ENCODE results near the gene EIF6. TPM values are rescaled to one million over a fixed set of nuclear protein-coding genes. Genes with fewer than 3 reads are reported as not detected.

The EIF6 gene
- total RNA-seq, 2 experiments from 2014 or later, result 24.9 to 25.8 TPM

GRCh38 chr20:35300469-35301262 is 16.1 kb upstream of the EIF6 start:
- H3K4me3 Mint-ChIP-seq, result no peak overlapping the region
- peaks cover 8% of the 10 kb centered on the region for H3K4me1 Mint-ChIP-seq (ENCODE audit: low read depth)
- H3K27ac Mint-ChIP-seq, result no peak overlapping the region

GRCh38 chr20:35299780-35300179 is 15.2 kb upstream of the EIF6 start:
- no peak for TF ChIP-seq CTCF (IDR thresholded peaks at IDR 0.05)

More at GRCh38 chr20:35300469-35301262, 16.1 kb upstream of the EIF6 start:
- ATAC-seq (ENCODE audit: poor library complexity) (no peak), DNase-seq (no peak)
- H3K9me3 ChIP-seq (ENCODE audit: control insufficient read depth in 1 of 2, insufficient read depth in 1 of 2, low read length in 2 of 2), result no peaks in the 10 kb centered on the region
- no peak overlapping the region for H3K4me3 ChIP-seq (ENCODE audit: low read length)
- no peak overlapping the region for H3K27ac ChIP-seq (ENCODE audit: low read depth in 1 of 2, low read length in 2 of 2)
- H3K4me1 ChIP-seq (ENCODE audit: insufficient read depth, low read length), result peaks cover 10% of the 10 kb centered on the region
- H3K36me3 ChIP-seq (ENCODE audit: insufficient read depth, low read length), result peaks cover under 1% of the 10 kb centered on the region
- Mint-ChIP-seq H3K27me3 (no peaks in the 10 kb centered on the region), H3K9me3 (no peaks in the 10 kb centered on the region), H3K36me3 (ENCODE audit: low read depth) (no peaks in the 10 kb centered on the region)
- intact Hi-C loops (cut with DNase I, micrococcal nuclease), result loop anchor here in 1 of 2 experiments (10.0 kb wide), 1 partner anchor 156 kb away; the partner anchor contains the start of gene EDEM2
- no peaks in the 10 kb centered on the region for H3K27me3 ChIP-seq (ENCODE audit: control insufficient read depth in 1 of 2, insufficient read depth in 2 of 2, low read length in 2 of 2)
- no peak for TF ChIP-seq CTCF (IDR thresholded peaks at IDR 0.05)
- CTCF ChIA-PET, result no interaction called here
- POLR2A ChIA-PET, result no interaction called here

GRCh38 chr20:35298264-35298663 is 13.7 kb upstream of the EIF6 start:
- ATAC-seq (ENCODE audit: poor library complexity) (no peak), DNase-seq (no peak)
- Mint-ChIP-seq H3K27ac (no peak overlapping the region), H3K36me3 (ENCODE audit: low read depth) (no peaks in the 10 kb centered on the region), H3K9me3 (no peaks in the 10 kb centered on the region), H3K27me3 (no peaks in the 10 kb centered on the region), H3K4me1 (ENCODE audit: low read depth) (no peaks in the 10 kb centered on the region), H3K4me3 (no peak overlapping the region)
- TF ChIP-seq CTCF (IDR thresholded peaks at IDR 0.05), result no peak
- Histone ChIP-seq H3K27me3 (ENCODE audit: control insufficient read depth in 1 of 2, insufficient read depth in 2 of 2, low read length in 2 of 2) (no peaks in the 10 kb centered on the region), H3K27ac (ENCODE audit: low read depth in 1 of 2, low read length in 2 of 2) (no peak overlapping the region), H3K9me3 (ENCODE audit: control insufficient read depth in 1 of 2, insufficient read depth in 1 of 2, low read length in 2 of 2) (no peaks in the 10 kb centered on the region), H3K4me3 (ENCODE audit: low read length) (no peak overlapping the region), H3K36me3 (ENCODE audit: insufficient read depth, low read length) (no peaks in the 10 kb centered on the region), H3K4me1 (ENCODE audit: insufficient read depth, low read length) (peaks cover under 1% of the 10 kb centered on the region)
- ChIA-PET POLR2A (interaction anchor here (1.0 to 1.2 kb wide), 2 partner anchors 14 to 20 kb away, joined by 3 read pairs; partner anchors contain the start of genes EIF6 and MMP24OS), CTCF (no interaction called here)
- intact Hi-C loops (cut with DNase I, micrococcal nuclease), result no loop called here

More at GRCh38 chr20:35299780-35300179, 15.2 kb upstream of the EIF6 start:
- POLR2A ChIA-PET, result no interaction called here
- Histone ChIP-seq H3K27ac (ENCODE audit: low read depth in 1 of 2, low read length in 2 of 2) (no peak overlapping the region), H3K9me3 (ENCODE audit: control insufficient read depth in 1 of 2, insufficient read depth in 1 of 2, low read length in 2 of 2) (no peaks in the 10 kb centered on the region), H3K4me1 (ENCODE audit: insufficient read depth, low read length) (peaks cover 10% of the 10 kb centered on the region), H3K27me3 (ENCODE audit: control insufficient read depth in 1 of 2, insufficient read depth in 2 of 2, low read length in 2 of 2) (no peaks in the 10 kb centered on the region), H3K4me3 (ENCODE audit: low read length) (no peak overlapping the region), H3K36me3 (ENCODE audit: insufficient read depth, low read length) (no peaks in the 10 kb centered on the region)
- Mint-ChIP-seq H3K36me3 (ENCODE audit: low read depth) (no peaks in the 10 kb centered on the region), H3K27me3 (no peaks in the 10 kb centered on the region), H3K4me1 (ENCODE audit: low read depth) (peaks cover 8% of the 10 kb centered on the region), H3K27ac (no peak overlapping the region), H3K9me3 (no peaks in the 10 kb centered on the region), H3K4me3 (no peak overlapping the region)
- CTCF ChIA-PET, result interaction anchor here (0.6 kb wide), 1 partner anchor 49 kb away, joined by 4 read pairs; no protein-coding TSS in a partner anchor
- ATAC-seq (ENCODE audit: poor library complexity) (no peak), DNase-seq (no peak)
- intact Hi-C loops (cut with DNase I, micrococcal nuclease), result loop anchor here in 1 of 2 experiments (10.0 kb wide), 1 partner anchor 155 kb away; the partner anchor contains the start of gene EDEM2
